ENCODE results near the gene RNF5.
A peak's percentile ranks its signal among the peaks of the same experiment; 100 is the strongest.
"Not testable (repeated sequence)": the region's sequence is repeated elsewhere in the genome, so short reads cannot be mapped to it uniquely, and the experiment has no call there.

RNF5 gene

GRCh38 chr6:32176476-32177182, 1.6 kb upstream of the RNF5 start:
- DNase-seq, result no peak

GRCh38 chr6:32177183-32177787, 920 bp upstream of the RNF5 start:
- peak; percentile 76 for DNase-seq

GRCh38 chr6:32178547-32179440, 589 bp downstream of the RNF5 start:
- no peak for DNase-seq

GRCh38 chr6:32179766-32180405, 1.7 kb downstream of the RNF5 start:
- no peak for DNase-seq

- no peak for DNase-seq
Measured at GRCh38 chr6:32181148-32181702, 3.0 kb downstream of the RNF5 start.

- no peak for DNase-seq
Measured at GRCh38 chr6:32181915-32182529, 3.8 kb downstream of the RNF5 start.

GRCh38 chr6:32182555-32182981, 4.4 kb downstream of the RNF5 start:
- DNase-seq, result no peak

- no peak for DNase-seq
Measured at GRCh38 chr6:32183030-32183429, 4.8 kb downstream of the RNF5 start.

- DNase-seq, result no peak
Measured at GRCh38 chr6:32183483-32184083, 5.4 kb downstream of the RNF5 start.

- no peak for DNase-seq
Measured at GRCh38 chr6:32184084-32184640, 6.0 kb downstream of the RNF5 start, which contains the start of gene AGER. Gene AGER, minus strand, starts transcription at chr6:32184253. Its CDS starts 31 bp downstream, at chr6:32184222.

GRCh38 chr6:32185681-32186131, 7.5 kb downstream of the RNF5 start:
- DNase-seq, result not testable (repeated sequence)

GRCh38 chr6:32186151-32186840, 8.1 kb downstream of the RNF5 start:
- DNase-seq, result not testable (repeated sequence)

- no peak for DNase-seq
Measured at GRCh38 chr6:32187009-32187709, 9.0 kb downstream of the RNF5 start.

- not testable (repeated sequence) for DNase-seq
Measured at GRCh38 chr6:32187725-32188380, 9.6 kb downstream of the RNF5 start.

- no peak for DNase-seq
Measured at GRCh38 chr6:32188381-32189068, 10.3 kb downstream of the RNF5 start.

GRCh38 chr6:32189069-32189741, 11.0 kb downstream of the RNF5 start:
- no peak for DNase-seq

GRCh38 chr6:32189742-32190053, 11.5 kb downstream of the RNF5 start:
- no peak for DNase-seq
